Measurements from ENCODE around the gene RPL5. TPM values are rescaled to one million over a fixed set of nuclear protein-coding genes. Genes with fewer than 3 reads are reported as not detected.

Gene RPL5
- total and polyA plus RNA-seq, 9 of the 15 experiments (the other 6 are each of a cell fraction or from before 2014, with no cell fraction given): 1,467 to 4,252 (median 2,454) TPM

- TF ChIP-seq NCOA4 (IDR thresholded peaks at IDR 0.05; ENCODE audit: partially characterized antibody) (no peak), SMARCA5 (IDR thresholded peaks at IDR 0.05) (no peak), YBX1 (IDR thresholded peaks at IDR 0.05) (no peak), KAT8 (IDR thresholded peaks at IDR 0.05; ENCODE audit: low read depth) (no peak), RCOR1 (IDR thresholded peaks at IDR 0.05; ENCODE audit: borderline replicate concordance in 1 of 2, low read depth in 2 of 2, low read length in 2 of 2) (peak; percentile 91 to 99), ZNF316 (IDR thresholded peaks at IDR 0.05) (no peak), ZNF551 (CRISPR knock-in tag; IDR thresholded peaks at IDR 0.05) (no peak), NR2C1 (IDR thresholded peaks at IDR 0.05) (no peak), NR2C1 (tag; IDR thresholded peaks at IDR 0.05) (no peak), POLR2AphosphoS2 (IDR thresholded peaks at IDR 0.05; ENCODE audit: low read length) (no peak), ZNF224 (CRISPR knock-in tag; IDR thresholded peaks at IDR 0.05) (no peak), ZNF445 (CRISPR knock-in tag; IDR thresholded peaks at IDR 0.05; ENCODE audit: low read depth) (no peak), ELF1 (tag; IDR thresholded peaks at IDR 0.05) (peak; percentile 79), MEF2D (tag; conservative IDR thresholded peaks at IDR 0.05; ENCODE audit: low read depth) (no peak), ZNF79 (CRISPR knock-in tag; IDR thresholded peaks at IDR 0.05; ENCODE audit: low read depth) (no peak), KAT7 (CRISPR knock-in tag; IDR thresholded peaks at IDR 0.05; ENCODE audit: borderline replicate concordance) (no peak), MXD1 (CRISPR knock-in tag; IDR thresholded peaks at IDR 0.05; ENCODE audit: borderline replicate concordance, poor library complexity, severe bottlenecking) (no peak), ZNF253 (CRISPR knock-in tag; conservative IDR thresholded peaks at IDR 0.05) (no peak), ZNF324 (CRISPR knock-in tag; IDR thresholded peaks at IDR 0.05) (no peak), MCM5 (IDR thresholded peaks at IDR 0.05; ENCODE audit: low read depth) (no peak), GABPB1 (CRISPR knock-in tag; IDR thresholded peaks at IDR 0.05) (peak; percentile 70; the same call in 1 of the 2 replicates), RUNX1 (IDR thresholded peaks at IDR 0.05; ENCODE audit: low read depth) (no peak), EWSR1 (IDR thresholded peaks at IDR 0.05; ENCODE audit: borderline replicate concordance, low read depth, partially characterized antibody) (no peak), HDAC6 (IDR thresholded peaks at IDR 0.05; ENCODE audit: low read depth, low read length) (no peak), FUS (optimal IDR thresholded peaks at IDR 0.05; ENCODE audit: low read depth, low read length) (no peak), NEUROD1 (IDR thresholded peaks at IDR 0.05; ENCODE audit: borderline replicate concordance, low read depth, low read length, partially characterized antibody) (no peak), NONO (IDR thresholded peaks at IDR 0.05; ENCODE audit: low read depth in 2 of 2, low read length in 1 of 2) (no peak), ZFP36 (IDR thresholded peaks at IDR 0.05; ENCODE audit: low read depth, low read length, partially characterized antibody) (no peak), NELFE (IDR thresholded peaks at IDR 0.05; ENCODE audit: insufficient read depth, insufficient read length) (no peak)
- TF ChIP-seq, protein P1, sequence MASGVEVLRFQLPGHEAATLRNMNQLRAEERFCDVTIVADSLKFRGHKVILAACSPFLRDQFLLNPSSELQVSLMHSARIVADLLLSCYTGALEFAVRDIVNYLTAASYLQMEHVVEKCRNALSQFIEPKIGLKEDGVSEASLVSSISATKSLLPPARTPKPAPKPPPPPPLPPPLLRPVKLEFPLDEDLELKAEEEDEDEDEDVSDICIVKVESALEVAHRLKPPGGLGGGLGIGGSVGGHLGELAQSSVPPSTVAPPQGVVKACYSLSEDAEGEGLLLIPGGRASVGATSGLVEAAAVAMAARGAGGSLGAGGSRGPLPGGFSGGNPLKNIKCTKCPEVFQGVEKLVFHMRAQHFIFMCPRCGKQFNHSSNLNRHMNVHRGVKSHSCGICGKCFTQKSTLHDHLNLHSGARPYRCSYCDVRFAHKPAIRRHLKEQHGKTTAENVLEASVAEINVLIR (CRISPR knock-in tag; IDR thresholded peaks at IDR 0.05): no peak
- TF ChIP-seq, protein P2, sequence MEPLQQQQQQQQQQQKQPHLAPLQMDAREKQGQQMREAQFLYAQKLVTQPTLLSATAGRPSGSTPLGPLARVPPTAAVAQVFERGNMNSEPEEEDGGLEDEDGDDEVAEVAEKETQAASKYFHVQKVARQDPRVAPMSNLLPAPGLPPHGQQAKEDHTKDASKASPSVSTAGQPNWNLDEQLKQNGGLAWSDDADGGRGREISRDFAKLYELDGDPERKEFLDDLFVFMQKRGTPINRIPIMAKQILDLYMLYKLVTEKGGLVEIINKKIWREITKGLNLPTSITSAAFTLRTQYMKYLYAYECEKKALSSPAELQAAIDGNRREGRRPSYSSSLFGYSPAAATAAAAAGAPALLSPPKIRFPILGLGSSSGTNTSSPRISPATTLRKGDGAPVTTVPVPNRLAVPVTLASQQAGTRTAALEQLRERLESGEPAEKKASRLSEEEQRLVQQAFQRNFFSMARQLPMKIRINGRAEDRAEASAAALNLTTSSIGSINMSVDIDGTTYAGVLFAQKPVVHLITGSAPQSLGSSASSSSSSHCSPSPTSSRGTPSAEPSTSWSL (CRISPR knock-in tag; IDR thresholded peaks at IDR 0.05; ENCODE audit: borderline replicate concordance): no peak
These were observed 27.1 kb upstream of the RPL5 start (continued) for GRCh38 chr1:92804721-92805201.

Measured in K562 (cell line).